ENCODE results near the gene MCF2L2.

DNA sequence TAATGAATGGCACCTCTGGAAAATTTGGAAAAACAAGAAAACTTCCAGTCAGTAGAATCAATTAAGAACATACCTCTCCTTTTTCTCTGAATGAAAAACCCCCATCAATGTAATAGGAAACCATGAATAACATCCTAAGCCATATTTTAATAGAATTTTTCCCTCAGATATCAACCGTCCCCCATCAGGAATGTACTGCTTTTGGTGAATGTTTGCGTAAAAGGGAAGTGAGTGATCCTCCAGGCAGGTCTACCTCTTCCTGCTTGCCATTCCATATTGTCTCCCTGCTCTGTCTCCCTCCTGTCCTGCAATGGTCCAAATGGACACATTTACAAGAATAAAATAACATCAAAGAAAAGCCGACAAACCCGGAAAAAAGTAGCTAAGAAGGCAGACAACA lies 296.7 kb downstream of the MCF2L2 start:
- TF ChIP-seq, protein P1, sequence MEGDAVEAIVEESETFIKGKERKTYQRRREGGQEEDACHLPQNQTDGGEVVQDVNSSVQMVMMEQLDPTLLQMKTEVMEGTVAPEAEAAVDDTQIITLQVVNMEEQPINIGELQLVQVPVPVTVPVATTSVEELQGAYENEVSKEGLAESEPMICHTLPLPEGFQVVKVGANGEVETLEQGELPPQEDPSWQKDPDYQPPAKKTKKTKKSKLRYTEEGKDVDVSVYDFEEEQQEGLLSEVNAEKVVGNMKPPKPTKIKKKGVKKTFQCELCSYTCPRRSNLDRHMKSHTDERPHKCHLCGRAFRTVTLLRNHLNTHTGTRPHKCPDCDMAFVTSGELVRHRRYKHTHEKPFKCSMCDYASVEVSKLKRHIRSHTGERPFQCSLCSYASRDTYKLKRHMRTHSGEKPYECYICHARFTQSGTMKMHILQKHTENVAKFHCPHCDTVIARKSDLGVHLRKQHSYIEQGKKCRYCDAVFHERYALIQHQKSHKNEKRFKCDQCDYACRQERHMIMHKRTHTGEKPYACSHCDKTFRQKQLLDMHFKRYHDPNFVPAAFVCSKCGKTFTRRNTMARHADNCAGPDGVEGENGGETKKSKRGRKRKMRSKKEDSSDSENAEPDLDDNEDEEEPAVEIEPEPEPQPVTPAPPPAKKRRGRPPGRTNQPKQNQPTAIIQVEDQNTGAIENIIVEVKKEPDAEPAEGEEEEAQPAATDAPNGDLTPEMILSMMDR (IDR thresholded peaks at IDR 0.05) = no peak
- no peak for TF ChIP-seq POLR2A (IDR thresholded peaks at IDR 0.05)
